CD4-positive, alpha-beta T cell treated with Interleukin-2 at 100 ng/mL for 4 hours (primary cell): ENCODE data around the gene DAGLA.

Source experiments
- DNase-seq: peaks from one replicate; pipeline ENCODE4 v3.0.0-alpha.2; 2020; ENCODE audit warnings: low spot score

The DAGLA gene

DNA sequence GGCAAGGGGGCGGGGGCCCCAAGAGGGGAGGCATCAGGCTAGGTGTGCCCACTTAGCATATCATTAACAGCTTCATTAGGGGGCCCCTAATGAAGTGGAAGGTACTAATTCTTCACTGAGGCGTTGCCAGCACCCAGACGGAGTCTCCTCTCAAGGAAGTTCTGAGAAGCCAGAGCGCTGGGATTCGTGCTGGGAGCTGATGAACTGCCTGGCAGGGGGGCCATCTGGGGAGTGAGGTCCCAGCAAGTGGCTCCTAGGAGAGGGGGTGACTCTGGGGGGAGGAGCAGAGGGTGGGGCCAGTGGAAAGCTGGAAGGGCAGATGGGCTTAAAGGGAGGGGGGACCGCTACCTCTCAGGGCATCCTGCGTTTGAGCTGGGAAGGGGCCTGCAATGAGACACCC, 29.8 kb downstream of the DAGLA start:
- DNase-seq = no peak

DNA sequence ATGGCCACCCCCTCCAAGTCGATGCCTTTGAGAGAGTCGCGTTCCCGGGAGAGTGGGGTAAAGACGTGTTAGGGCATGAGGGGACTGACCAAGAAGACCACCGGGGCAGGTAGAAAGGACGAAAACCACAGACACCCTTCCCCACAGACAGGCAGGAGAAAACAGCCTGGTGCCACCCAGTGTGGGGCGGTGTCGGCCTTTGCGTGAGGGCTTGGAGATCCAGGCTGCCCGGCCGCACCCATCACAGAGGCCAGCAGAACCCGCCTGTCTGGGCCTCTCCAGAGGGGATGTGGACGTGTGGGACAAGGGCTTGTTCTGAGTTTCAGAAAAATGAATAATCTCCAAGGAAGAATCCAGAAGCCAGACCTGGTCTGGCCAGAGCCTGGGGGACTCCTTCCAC, 30.8 kb downstream of the DAGLA start:
- DNase-seq = no peak

DNA sequence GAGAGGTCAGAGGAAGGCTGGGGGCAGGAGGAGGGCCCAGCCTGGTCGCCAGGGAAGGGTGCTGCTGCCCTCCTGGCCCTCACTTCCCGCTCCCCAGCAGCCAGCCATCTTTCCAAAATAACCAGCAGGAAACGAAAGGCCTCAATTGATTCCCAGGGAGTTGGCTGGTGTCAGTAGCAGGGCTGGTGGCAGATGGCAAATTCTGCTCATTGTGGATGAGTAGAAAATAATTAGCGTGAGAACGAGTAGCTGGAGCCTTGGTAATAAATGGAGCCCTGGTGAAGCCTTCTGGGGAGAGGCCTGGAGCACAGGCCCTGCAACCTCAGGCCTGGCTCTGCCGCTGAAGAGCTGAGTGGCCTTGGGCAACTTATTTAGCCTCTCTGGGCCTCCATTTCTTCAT, 31.3 kb downstream of the DAGLA start:
- no peak for DNase-seq

DNA sequence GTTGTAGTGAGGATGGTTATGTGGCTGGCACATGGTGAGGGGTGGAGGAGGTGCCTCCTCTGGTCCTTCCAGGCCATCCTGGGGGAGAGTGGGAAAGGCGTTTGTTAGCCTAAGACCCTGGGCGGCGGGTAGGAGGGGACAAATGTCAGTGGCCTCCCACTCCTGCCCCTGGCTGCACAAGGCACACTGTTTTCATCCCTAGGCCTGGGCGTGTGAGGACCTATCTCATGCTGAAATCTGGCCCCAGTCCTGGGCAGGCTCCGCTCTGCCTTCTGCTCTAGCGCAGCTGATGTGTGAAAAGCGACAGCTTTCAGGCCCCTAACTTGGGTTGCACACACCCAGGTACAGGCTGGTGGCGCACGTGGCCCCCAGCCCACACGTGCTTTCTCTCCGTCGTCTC, 32.1 kb downstream of the DAGLA start:
- DNase-seq = no peak

DNA sequence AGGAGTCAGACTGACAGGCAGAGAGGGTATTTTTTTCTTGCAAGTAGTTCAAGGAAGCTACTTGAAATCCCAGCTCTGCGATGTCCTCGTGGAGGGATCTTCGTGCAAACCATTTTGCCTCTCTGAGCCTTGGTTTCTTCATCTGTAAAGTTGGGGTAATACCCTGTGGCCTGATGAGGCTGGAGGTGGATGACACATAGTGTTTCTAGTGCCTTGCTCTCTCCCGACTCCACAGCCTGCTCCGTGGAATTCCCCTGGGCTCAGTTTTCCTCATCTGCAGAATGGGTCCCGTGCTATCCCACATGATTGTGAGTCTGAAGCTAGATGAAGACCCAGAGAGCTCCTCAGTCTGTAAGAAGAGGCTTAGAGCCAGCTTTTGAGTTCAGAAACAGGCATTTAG, 32.7 kb downstream of the DAGLA start:
- DNase-seq = no peak

DNA sequence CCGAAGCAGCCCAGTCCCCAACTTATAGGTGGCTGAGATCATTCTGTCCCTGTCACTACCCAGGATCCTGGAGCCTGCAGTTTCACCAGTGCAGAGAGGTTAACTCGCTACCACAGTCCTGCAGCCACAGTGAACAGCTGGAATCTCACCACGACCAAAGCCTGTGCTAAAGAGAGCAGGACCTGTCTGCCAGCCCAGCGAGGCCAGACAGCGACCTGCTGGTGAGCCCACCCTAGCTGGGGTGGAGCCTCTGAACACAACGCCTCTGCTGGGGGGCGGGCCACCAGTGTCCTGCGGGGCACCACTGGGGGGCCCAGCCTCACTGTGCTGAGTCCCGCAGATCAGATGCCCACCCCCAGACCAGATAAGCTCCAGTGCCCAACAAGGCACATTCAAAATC, 33.3 kb downstream of the DAGLA start:
- no peak for DNase-seq

DNA sequence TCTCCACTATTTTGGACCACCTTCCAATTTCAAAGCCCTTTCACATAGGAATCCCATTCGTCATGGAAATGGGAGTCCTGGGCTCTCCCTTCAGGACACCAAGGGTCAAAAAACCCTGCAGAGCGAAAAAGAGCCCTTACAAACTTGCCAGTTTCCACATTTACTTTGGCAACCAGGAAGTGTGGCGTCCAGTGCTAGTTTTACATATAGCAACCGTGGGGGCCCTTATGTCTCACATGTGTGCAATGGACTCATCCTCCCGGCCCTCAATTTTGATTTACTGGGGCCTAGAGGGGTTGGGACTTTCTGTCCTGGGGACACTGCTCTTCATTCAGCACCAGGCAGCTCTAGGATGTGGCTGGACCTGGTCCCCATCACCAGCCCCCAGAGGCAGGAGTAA, 33.7 kb downstream of the DAGLA start:
- DNase-seq = no peak

DNA sequence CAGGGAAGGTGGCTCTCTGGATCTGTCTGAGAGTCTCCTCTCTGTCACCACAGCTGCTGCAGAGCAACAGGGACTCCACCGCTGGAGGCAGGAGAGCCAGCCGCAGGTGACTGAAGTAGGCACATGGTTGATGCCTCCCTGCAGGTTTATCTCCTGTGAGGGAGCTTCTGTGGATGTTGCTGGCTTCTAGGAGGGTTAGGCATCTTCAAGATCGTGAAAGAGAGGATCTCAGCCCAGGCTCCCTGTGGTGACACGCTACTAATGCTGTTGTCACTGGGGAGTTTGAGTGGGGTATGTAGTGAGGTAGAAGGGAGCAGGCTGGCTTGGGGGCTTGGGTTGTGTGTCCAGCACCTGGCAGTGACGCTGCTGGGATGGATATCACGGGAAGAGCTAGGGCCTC, 34.1 kb downstream of the DAGLA start:
- no peak for DNase-seq

DNA sequence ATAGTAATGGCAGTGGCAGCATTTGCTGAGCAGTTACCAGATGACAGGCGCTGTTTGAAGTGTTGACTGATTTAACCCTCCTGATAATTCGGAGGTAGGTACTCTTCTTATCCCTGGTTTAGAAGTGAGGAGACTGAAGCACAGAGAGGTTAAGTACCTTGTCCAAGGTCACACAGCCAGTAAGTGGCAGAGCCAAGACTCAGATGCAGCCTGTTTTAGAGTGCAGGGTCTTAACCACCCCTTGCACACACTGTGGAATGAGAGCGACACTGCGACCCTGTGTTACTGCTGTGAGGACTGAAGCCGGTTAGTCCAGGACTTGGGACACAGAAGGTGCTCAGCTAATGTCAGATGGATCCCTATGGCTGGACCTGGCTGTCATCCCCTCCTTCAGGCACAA, 34.7 kb downstream of the DAGLA start:
- DNase-seq = no peak

DNA sequence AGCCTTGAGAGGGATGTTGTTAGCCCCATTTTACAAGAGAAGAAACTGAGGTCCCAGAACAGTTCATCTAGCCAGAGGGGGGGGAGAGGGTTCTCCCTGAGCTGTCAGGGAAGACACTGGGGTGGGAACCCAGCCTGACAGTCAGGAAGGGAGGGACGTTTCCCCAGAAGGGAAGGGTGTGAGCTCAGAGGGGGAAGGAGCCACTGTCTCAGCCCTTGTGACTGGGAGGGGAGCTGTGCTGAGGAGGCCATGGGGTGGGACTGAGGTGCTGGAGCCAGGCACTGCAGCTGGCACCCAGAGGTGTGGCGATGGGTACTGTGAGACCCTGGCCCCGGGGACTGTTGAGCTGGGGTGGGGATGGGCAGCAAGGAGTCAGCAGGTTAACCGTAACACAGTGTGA, 35.7 kb downstream of the DAGLA start:
- DNase-seq = no peak

DNA sequence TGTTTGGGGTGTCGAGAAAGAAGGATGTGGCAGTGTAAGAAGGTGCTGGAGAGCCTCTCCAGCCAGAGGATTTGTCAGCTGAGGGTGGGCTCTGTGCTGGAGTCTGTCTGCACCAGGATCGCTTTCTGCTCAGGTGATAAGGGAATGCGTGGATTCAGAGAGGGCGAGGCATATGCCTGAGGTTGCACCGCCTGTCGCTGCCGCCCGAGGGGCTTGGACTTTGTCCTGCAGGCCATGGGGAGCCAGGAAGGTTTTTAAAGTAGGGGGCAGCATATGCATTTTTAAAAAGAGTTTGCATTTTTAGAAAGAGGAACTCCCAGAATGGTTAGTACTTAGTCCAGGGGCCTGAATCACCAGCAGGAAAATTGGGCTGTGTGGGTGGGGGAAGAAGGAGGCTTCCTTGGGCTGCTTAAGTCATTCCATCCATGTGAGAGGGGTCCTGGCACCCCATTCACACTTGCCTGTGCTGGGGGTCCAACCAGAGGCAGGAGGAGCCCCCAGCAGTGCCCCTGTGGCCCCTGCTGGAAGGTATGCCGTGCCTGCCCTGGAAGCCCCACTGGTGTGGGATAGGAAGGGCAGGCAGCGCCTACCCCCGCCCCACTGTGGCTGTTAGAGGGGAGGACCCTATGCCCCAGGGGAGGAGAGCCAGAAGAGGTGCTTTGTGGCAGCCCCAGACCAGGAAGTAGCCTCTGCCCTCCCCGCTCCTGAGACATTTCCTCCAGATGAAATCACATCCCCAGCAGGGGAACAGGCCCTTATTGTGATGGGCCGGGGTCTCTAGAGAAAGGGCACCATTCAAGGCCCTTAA, 36.5 kb downstream of the DAGLA start:
- no peak for DNase-seq

DNA sequence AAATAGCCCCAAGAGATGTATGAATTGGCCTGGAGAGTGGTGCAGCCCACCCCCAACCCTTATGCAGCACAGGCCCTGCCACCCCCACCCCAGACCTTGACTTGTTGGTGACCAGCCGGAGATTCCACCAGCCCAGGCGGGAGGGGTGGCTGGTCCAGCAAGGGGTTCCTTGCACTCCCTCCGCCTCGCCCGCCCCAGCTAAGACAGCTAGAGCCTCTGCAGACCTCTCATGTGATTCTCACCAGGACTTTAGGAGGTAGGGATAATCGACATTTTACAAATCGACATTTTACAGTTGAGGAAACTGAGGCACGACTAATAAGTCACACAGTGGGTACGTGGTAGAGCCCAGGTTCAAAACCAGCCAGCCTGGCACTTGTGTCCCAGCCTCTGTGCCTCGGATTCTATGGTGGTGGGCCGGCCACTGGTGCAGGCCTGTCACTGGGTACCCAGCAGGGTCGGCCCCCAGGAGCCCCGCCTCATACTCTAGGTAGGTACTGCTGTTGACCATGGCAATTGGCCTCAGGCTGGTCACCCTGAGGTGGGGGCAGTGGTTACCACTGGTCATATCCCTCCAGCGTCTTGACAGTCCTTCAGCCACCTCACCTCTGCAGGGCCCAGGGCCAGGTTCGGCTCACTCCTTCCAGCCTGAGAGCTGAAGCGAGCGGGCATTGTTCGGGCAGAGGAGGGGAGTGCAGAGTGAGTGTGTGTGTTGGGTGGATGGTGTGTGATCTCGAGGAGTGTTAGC, 37.3 kb downstream of the DAGLA start:
- DNase-seq = no peak

DNA sequence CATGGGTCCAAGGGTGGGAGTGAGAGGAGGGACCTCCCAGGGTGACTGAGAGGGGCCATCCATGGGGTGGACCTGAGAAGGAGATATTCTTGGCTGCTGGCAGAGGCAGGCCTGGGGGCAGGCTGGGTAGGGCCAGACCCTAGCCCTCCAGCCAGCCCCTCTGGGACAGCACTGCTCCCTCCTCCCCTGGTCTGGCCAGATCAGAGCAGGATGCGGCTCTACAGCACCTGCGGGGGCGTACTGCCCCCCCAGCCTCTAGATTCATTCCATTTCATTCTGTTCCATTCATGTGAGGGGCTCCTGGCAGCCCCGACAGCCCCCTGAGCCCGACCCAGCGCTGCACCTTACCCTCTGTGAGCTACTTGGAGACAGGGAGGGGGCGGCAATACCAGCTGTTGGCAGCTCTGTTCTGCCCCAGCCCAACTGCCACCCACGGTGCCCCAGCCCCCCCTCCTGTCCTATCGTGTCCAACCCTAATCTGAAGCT, 37.9 kb downstream of the DAGLA start:
- no peak for DNase-seq

DNA sequence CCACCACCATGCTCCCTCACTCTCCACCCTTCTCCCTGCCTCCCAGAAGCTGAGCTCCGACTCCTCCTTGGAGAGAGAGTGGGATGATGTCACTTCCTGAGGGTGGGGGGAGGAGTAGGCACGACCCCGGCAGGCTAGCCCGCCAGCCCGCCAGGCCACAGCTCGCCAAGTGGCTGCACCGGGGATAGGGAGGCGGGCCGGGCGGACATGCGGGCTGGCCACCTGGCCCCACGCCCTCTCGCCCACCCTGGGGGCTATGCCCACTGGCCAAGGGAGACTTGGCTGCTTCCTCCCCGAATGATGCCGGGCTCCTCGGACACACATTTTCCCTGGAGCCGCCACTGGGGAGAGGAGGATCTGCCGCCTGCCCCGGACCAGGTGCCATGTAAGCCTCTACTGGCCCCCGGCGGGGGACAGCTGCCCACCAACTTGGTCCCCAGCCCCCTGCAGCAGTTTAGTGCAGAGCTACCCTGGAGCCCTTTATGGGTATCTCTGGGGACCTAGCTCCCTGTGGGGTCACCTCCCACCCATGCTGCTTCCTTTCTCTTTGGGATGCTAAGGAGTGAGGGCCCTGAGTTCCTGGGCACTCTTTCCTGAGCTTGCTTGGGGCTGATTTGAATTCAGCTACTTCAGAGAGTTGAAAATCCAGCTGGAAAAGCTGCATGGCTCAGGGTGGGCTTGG, 38.6 kb downstream of the DAGLA start:
- no peak for DNase-seq

DNA sequence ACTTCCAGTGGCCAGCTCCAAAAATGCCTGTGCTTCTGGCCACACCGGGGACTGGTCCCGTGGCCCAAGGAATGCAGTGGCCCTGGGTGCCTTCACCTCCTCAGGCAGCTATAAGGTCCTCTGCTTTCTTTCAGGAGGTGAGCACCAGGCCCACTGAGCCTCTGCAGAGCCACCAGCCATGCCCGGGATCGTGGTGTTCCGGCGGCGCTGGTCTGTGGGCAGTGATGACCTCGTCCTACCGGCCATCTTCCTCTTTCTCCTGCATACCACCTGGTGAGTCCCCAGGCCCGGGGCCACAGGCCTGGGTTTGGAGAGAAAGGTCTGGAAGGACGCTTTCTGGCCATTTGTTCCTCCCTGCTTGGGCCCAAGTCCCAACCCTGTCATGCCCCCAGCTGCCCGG, 39.8 kb downstream of the DAGLA start:
- DNase-seq = no peak

DNA sequence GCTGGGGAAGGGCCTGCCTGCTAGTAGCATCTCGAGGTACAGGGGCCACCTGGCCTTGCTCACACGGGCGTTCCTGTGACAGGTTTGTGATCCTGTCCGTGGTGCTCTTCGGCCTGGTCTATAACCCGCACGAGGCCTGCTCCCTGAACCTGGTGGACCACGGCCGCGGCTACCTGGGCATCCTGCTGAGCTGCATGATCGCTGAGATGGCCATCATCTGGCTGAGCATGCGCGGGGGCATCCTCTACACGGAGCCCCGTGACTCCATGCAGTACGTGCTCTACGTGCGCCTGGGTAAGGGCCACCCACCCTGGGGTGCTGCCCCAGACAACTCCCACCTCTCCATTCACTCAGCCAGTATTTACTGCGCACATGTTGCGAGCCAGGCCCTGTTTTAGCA, 40.4 kb downstream of the DAGLA start:
- no peak for DNase-seq

DNA sequence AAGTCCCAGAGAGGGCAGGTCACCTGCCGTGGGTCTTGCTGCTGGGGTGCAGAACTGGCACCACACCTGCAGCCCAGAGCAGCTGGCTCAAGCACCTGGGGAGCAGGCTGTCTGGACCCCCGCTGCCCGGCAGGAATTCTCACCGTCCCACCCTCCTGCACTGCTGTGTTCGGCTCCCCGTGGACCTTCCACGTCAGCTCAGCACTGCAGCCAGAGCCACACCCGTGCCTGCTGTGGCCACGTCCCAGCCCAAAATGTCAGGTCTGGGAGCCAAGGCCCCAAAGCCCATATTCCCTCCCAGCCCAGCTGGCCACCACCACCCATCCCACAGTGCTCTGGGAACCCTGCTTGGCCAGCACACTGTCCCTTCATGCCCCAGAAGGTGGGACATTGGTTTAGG, 44.2 kb downstream of the DAGLA start:
- no peak for DNase-seq

DNA sequence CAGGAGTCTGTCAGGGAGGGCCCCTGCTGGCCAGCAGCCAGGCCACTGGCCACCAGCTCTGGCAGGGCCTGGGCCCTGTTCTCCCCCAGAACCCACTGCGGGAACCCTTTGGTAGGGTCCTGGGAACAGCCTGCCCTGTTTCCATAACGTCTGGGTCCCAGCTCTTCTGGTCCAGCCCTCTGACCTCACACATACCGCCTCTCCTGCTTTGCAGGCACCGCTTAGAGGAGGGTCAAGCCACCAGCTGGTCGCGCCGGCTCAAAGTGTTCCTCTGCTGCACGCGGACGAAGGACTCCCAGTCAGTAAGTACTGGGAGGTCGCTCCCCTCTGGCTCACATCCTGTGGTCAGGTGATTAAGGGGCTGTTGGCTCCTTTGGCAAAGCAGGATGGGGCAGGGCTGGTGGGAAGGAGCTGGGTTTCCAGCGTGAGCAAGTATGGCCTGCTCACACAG, 45.6 kb downstream of the DAGLA start:
- no peak for DNase-seq

DNA sequence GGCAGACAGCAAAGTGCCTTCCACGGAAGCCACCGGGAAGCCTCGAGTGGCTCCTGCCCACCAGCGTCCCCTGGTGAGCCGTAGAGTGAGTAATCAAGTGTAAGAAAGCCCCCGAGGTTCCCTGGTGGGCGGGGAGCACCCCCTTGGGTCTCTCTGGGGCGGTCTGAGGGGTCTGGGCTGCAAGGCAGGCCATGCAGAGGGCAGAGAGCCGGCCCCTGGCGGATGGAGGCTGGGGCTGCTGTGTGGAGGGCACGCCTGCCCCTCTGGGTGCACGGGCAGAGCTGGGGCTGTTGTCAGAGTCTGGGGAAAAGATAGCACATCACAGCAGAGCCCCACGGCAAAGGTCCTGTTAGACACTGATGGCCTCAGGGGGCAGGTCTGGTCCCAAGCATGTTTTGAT, 46.6 kb downstream of the DAGLA start:
- DNase-seq = no peak

DNA sequence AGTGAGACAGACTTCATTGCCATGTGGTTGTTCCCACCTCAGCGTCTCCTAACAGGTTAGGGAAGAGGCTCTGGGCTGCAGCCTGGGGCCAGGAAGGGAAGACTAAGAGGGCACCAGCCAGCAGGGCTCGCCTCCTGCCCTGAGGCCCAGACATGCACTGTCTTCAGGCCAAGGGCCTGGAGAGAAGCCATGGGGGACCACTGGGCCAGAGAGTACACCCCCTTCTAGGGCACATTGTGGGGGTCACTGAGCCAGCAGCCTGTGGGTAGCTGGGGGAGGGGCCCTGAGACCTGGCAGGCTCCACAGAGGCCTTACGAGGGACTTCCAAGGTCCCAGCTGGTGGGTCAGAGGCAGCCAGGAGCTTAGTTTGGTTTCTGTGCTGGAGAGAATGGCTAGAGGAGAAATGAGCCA, 47.2 kb downstream of the DAGLA start:
- DNase-seq = no peak

DNA sequence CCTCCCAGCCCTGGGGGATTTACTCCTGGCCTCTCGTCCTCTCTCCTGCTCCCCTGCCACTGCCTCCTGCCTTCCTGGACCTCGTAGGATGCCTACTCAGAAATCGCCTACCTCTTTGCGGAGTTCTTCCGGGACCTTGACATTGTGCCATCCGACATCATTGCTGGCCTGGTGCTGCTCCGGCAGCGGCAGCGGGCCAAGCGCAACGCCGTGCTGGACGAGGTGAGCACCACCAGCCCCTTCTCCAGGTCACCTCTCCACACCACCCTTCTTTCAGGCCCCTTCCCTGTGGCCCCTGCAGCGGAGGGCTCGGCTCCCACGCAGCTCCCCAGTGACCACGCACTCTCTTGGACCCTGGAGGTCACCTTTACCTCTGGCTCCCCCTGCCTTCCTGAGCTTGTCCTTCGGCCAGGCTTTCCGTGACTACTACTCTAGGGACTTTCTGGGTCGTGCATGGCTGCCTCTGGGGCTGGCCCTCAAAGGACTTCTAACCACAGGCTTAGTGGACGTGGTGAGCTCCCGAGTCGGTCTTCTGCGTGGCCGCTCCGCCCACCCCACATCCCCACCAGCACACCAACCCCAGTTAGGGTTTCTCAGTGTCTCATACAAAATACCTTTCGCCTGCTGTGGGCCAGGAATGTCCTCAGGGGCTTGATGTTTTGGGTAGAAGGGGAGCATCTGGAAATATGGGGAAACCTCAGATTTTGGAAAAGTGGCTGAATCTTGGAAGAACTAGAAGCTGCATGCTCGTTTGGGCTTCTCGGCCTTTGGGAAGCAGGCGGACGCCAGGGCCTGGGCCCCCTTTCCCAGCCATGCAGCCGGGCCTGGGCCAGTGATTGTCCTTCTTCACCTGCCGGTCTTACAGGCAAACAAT, 48.1 kb downstream of the DAGLA start:
- no peak for DNase-seq

DNA sequence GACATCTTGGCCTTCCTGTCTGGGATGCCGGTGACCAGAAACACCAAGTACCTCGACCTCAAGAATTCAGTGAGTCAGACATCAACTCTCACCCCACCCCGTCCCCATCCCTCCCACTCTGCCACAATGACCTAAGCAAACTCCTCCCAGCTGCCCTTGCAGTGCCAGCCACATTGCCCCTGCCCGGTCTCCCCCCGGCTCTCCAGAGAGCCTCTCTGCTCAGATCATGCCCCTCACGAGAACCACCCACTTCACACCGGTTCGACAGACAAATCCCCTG, 48.7 kb downstream of the DAGLA start:
- no peak for DNase-seq
